Middle frontal gyrus (tissue), 1 donor: ENCODE measurements around the gene ABCC1.
"Not testable (repeated sequence)": the region's sequence is repeated elsewhere in the genome, so short reads cannot be mapped to it uniquely, and the experiment has no call there.

ENCODE experiments used
- DNase-seq: peaks from one replicate; pipeline ENCODE4 v3.0.0-alpha.2; 2015; ENCODE audit warnings: low spot score; ENCODE audit errors: extremely low spot score

Gene ABCC1

DNA sequence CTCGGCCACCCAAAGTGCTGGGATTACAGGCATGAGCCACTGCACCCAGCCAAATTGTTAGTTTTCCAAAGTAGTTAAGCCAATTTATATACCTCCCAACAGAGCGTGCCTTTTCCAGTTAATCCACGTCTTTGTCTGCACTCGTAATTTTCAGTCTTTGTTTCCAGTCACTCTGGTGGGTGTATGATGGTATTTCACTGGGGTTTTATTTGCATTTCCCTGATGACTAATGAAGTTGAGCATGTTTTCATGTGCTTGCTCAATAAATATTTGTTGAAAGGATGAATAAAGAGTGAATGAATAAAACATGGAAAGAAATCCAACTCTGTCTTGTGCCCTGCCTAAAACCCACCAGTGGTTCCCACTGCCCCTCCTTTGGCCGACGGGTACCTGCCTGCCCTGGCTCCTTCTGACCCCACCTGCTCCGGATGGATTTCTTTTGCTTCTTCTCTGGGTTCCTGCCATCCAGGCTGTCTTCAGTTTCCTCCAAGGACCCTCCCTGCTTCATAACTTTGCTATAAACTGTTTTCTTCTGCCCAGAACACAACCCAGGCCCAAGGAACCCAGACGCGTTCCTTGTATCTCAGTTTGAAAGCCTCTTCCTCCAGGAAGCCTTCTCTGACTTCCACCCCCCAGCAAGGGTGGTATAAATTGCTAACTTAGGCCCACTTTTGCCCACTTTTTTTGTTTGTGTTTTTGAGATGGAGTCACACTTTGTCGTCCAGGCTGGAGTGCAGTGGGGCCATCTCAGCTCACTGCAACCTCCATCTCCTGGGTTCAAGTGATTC, 3.0 kb upstream of the ABCC1 start:
- no peak for DNase-seq

DNA sequence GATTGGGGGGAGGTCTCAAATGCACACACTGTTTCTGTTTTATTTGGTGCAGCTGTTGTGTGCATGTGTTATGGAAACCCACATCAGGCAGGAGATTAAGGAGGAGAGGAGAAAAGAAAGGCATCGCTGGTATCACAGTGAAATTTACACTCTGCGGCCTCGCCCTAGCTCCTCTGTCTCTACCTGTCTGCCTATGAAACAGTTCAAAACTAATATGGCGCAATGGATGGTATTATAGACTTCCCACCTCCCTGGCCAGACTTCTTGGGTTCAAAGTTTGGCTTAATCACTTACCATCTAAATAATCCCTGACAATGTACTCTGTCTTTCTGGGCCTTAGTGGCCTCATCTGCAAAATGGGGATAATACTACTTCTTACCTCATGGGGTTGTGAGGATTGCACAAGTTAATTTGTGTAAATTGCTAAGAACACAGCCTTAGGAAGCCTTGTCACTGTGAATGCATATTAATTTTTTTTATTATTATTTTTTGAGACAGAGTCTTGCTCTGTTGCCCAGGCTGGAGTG, 1.4 kb upstream of the ABCC1 start:
- DNase-seq: no peak

DNA sequence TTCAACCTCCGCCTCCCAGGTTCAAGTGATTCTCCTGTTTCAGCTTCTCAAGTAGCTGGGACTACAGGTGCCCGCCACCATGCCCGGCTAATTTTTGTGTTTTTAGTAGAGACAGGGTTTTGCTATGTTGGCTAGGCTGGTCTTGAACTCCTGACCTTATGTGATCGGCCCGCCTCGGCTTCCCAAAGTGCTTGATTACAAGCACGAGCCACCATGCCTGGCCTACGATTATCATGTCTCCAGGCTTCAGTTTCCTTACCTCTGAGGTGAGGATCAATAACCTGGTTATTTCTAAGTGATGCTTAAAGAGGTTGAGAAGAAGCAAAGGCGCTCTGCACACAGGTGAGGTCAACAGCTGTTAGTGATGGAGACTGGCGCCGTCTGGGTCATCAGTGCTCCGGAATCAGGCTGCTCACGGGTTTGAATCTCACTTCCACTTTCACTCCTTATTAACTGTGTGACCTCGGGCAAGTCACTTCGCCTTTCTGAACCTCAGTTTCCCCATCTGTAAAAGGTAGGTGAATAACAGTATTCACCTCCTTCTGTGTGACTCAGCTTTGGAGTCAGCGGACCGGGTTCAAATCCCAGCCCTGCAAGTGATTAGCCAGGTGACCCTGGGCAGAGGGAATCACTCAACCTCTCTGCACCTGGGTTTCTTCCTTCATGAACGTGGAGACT, 745 bp upstream of the ABCC1 start:
- no peak for DNase-seq

DNA sequence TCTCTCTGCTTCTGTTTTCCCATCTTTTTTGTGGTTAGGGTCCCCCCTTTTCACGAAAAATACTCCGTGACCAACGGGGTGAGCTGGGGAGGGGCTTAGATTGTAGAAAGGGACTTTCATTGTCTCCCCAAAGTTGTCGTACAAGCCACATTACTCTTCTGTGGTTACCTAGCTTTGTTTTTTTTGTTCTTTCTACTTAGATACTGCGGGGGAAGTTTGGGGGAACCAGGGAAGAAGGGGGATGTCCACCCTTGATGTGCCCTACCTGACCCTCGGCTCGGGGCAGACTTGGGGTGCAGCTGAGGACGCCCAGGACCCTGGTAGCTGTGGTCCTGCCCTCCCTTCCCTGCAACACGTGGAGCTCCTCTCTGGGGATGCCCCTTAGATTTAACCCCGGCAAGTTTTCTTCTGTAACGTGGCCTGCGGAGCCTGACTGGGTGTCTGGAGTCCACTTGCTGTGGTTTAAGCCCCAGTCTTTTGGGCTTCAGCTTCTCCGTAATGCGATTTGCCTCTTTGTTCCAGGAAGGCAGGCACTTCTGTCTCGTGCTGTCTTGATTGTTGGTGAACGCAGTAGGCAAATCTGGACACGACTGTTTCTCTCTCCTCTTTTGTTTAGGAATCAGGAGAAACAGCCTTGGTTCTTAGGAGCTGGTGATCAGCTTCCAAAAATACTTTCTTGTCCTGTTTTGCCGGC, 892 bp downstream of the ABCC1 start:
- no peak for DNase-seq

DNA sequence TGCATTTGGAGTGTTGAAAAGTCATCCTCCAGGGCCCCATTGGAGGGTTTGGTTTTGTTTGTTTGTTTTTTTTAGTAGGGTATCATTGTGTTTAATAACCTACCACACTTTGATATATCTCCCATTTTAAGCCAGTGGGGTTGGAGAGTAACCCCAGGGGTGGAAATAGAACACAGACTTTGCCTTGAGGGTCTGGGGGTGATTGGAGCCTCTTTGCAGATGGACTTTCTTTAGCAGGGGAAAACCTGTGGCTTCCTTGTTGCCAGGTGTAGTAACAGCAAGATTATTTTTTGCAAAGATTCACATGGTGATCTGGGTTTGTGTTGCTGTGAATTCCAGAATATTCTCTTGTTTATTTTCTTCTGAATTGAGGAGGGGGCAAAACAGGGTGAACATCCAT, 1.5 kb downstream of the ABCC1 start:
- no peak for DNase-seq

DNA sequence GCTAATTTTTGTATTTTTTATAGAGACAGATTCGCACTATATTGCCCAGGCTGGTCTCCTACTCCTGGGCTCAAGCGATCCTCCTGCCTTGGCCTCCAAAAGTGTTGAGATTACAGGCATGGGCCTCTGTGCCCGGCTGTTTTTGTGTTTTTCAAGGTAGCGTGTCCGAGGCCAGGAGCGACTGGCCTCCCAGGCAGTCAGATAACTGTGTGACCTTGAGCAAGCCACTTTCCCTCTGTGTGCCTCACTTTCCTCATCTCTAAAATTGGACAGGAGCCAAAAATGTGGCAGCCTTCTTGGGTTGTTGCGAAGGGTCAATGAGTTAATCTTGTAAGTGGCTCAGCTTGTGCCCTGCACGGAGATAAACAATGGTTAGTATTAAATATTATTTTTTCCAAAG, 2.4 kb downstream of the ABCC1 start:
- no peak for DNase-seq

DNA sequence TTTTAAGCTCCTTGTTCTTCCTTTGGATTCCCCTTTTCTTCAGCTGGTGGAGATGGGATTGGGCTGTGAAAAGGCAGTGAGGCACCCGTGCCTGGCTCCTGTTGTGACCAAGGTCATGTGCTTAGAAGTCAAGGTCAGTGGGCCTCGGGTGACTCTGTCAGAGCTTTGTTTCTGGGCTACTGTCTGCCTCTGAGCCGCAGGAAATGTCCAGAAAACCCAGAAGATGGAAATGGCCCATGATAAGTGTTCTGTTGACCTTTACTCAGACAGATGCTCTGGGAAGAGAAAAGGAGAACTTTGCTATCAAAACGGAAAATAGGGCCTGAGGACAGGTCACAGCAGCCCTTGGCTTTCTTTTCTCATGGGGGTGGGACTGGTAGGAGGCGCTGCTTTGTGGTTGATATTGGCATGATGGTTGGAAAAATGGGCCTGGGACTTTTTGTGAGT, 2.9 kb downstream of the ABCC1 start:
- no peak for DNase-seq

DNA sequence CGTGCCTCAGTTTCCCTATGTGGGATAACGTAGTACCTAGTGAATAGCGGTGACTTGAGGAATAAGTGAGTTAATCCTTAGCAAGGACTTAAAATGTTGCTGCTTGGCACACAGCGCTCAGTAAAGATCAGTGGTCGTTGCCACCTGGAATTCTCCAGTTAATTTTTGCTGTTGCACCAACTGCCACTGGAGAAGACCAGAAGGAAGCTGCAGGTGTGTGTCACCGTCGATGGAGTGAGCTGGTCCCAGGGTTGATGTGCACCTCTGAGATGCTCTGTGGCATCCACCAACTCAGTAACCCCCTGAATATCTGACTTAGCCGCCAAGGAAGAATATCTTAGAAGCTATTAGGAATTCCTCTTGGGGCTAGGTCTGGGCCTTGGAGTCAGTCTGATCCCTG, 4.1 kb downstream of the ABCC1 start:
- no peak for DNase-seq

DNA sequence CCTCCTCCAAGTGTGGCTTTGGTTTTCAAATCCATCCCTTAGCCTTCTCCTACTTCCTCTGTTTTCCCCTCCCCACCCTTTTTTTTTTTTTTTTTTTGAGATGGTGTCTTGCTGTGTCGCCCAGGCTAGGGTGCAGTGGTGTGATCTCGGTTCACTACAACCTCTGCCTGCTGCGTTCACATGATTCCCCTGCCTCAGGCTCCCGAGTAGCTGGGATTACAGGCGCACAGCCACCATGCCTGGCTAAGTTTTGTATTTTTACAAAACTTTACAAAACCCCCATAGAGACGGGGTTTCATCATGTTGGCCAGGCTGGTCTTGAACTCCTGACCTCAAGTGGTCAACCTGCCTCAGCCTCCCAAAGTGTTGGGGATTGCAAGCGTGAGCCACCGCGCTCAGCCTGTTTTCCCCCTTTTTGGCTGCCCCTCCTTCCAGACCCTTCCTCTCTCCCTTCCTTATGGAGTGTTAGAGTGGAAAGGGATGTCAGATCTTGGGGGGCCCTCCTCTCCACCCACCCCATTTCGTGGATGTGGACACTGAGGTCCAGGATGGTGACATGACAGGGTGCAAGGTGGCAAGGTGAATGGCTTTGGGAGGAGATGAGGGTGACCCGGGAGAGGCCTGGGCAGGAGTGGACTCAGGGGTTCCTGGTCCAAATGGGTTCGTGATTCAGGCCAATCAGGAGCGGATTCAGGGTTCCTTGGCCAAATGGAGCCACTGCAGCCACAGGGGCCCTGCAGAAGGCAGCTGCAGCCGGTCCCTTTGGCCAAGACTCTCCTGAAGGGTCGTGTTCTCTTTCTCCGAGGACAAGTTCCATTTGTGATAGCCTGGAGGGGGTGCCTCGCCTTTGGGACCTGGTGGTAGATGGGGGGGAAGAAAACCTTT, 4.8 kb downstream of the ABCC1 start:
- DNase-seq: no peak

DNA sequence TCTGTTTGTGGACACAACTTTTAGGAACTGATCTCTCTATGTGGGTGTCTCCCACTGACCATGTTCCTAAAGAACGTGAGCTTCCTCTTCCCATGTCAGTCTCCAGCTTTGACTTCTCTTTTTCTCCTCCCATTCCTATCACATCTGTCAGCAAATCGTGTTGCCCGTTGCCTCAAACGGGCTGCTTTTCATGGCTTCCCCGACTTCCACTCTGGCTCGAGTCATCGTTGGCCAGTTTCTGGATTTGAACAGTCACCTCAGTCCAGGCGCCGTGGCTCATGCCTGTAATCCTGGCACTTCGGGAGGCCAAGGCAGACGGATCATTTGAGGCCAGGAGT, 5.4 kb downstream of the ABCC1 start:
- no peak for DNase-seq

DNA sequence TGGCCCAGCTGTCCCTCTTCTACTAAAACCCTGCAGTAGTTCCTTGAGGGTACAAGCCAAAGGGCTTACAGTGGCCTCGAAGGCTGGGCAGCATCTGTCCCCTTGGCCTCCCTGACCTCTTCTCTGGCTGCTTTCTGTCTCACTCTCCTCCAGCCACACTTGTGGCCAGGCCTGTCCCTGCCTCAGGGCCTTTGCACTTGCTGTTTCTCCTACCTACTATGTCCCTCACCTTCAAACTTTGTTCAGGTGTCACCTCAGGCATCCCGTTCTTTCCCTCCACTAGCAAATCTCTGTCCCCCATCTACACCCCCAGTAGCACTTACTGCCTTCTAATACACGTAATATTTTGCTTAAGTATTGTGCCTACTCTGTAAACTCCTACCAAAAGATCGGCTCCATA, 6.0 kb downstream of the ABCC1 start:
- DNase-seq: no peak

DNA sequence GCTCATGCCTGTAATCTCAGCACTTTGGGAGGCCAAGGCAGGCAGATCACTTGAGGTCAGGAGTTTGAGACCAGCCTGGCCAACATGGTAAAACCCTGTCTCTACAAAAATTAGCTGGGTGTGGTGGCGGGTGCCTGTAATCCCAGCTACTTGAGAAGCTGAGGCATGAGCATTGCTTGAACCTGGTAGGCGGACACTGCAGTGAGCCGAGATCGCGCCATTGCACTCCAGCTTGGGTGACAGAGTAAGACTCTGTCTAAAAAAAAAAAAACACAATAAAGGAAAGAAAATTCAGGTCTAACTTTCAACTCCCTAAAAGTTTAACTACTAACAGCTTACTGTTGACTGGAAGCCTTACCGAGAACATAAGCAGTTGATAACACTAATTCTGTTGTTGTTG, 6.7 kb downstream of the ABCC1 start:
- not testable (repeated sequence) for DNase-seq

DNA sequence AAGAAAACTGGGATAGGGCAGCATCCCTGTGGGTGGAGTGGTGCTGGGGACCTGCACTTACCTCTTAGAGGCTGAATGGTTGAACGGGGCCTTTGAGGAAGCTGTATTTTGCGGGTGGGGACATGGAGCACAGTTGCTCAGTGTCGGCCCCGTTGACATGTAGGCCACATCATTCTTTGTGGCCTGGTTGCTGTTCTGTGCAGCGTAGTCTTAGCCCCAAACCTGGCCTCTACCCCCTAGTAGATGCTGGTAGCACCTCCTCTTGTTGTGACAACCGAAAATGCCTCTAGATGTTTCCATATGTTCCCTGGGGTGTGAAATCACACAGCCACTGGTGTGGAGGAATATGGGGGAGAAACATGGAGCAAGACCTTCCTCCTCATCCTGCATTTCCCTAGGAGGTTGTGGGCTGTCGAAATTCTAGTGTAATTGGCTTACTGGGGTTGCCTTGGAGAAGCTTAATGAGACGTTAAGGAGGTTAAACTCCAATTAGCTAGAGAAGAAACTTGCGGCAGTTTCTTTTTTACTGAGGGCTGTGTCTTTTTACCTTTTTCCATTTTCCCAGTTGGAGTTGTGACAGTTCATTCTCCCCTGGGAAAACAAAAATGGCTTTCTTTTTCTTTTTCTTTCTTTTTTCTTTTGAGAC, 9.4 kb downstream of the ABCC1 start:
- DNase-seq: no peak

DNA sequence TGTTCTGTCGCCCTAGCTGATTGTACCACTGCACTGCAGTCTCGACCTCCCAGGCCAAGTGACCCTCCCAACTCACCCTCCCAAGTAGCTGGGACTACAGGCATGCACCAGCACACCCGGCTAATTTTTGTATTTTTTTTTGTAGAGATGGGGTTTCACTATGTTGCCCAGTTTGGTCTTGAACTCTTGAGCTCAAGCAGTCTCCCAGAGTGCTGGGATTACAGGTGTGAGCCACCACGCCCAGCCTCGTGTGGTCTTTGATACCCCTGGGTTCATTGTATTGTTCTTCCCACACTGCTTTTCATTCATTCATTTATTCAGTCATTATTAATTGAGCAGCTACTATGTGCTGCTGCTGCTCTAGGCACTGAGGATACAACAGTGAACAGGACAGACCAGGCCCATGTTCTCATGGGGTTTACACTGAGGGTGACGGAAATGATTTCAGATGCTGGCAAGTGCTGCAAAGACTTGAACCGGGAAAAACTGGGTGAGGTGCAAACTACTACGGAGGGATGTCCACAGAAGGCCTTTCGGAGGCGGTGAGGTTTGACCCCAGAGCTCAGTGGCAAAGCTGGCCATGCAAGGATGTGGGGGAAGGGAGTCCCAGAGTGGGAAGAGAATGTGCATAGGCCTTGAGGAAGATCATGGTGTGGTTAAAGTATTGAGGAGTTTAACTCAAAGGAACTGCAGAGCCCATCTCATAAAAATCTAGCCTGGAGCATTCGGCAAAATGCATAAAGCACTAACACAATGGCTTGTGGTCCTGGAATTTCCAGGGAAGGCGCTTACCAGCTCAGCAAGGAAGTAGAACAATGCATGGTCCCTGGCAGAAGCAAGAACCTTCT, 10.9 kb downstream of the ABCC1 start:
- DNase-seq: no peak

DNA sequence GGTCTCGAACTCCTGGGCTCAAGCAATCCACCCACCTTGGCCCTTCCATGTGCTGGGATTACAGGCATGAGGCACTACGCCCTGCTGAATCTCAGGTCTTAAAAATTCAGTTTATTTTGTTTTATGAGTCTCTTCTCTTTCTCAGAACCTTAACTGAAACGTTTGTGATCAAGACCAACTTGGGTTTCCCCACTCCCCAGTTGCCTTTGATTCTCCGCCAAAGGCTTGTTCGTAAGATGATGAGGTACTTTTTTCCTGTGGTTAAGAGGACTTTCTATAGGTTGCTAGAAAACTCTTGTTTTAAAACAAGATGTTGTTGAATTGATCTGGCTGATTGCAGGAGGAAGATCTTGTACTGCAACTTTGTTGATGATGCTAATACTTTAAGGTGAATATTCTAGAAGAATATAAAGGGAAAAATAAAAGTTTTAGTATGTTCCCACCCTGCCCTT, 11.7 kb downstream of the ABCC1 start:
- no peak for DNase-seq

DNA sequence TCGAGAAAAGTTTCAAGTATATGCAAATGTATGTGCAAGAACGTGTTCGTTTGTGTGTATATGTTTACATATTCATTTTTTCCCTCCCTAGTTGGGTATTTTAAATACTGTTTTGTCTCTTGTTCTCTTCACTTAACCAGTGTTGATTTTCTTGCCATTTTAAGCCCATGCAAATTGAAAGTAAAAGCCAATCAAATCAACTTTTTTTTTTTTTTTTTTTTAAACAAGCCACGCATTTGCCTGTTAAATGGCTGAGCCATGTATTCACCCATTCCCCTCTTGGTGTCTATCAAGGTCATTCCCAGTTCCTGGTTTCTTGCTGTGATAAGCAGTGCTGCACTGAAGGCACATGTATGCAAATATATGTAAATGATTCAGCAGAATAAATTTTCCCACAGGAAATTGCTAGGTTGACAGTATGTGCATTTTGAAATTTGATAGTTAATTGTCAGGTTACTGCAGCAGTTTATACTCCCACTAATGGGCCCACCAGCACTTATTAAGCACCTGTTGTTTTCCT, 12.2 kb downstream of the ABCC1 start:
- no peak for DNase-seq

DNA sequence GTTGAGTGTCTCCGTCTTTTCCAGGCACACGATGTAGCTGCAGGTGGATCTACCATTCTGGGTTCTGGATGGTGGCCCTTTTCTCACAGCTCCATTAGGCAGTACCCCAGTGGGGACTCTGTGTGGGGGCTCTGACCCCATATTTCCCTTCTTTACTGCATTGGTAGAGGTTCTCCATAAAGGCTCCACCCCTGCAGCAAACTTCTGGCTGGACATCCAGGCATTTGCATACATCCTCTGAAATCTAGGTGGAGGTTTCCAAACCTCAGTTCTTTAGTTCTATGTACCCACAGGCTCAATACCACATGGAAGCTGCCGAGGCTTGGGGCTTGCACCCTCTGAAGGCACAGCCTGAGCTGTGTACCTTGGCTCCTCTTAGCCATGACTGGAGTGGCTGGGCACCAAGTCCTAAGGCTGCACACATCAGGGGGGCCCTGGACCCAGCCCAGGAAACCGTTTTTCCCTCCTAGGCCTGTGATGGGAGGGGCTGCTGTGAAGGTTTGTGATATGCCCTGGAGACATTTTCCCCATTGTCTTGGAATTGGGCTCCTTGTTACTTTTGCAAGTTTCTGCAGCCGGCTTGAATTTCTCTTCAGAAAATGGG, 14.0 kb downstream of the ABCC1 start:
- no peak for DNase-seq

DNA sequence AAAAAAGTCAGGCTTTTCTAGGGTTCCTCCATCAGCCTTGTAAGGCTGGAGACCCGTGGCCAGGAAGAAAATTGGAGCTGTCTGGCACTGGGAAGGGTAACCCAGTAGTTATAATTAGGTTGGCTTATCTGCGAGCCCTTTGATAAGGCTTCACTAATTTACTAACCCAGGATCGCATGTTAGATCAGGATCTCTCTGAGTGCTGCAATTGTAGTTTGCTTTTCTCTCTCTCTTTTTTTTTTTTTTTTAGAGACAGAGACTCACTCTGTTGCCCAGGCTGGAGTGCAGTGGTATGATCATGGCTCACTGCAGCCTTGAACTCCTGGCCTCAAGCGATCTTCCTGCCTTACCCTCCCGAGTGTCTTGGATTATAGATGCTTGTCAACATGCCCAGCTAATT, 17.0 kb downstream of the ABCC1 start:
- DNase-seq: no peak
